Glomerular endothelial cell (primary cell): ENCODE measurements around the gene NLGN2. TPM values are rescaled to one million over a fixed set of nuclear protein-coding genes. Genes with fewer than 3 reads are reported as not detected.

ENCODE experiments used
- DNase-seq: peaks from one replicate; pipeline ENCODE4 v3.0.0-alpha.2; 2011; ENCODE audit warnings: low read depth, low spot score; ENCODE audit errors: extremely low read depth
- total RNA-seq: library from RNA; depleted of rRNA; stranded (reverse); fragments of >200 nt; gene quantifications from 2 replicates; pipeline ENCODE4 v1.2.3, GENCODE V29; 2015

Gene NLGN2
- total RNA-seq, 1 donor from 2014 or later: 21.7 TPM

GRCh38 chr17:7462474-7463371, 55.1 kb downstream of the NLGN2 start:
- DNase-seq: no peak

GRCh38 chr17:7463372-7463846, 55.8 kb downstream of the NLGN2 start:
- DNase-seq: no peak

GRCh38 chr17:7464081-7464480, 56.4 kb downstream of the NLGN2 start:
- no peak for DNase-seq

GRCh38 chr17:7465597-7466275, 58.1 kb downstream of the NLGN2 start:
- DNase-seq: no peak

- no peak for DNase-seq
Observed at GRCh38 chr17:7466318-7466638, 58.6 kb downstream of the NLGN2 start.

- no peak for DNase-seq
Observed at GRCh38 chr17:7466639-7467341, 59.1 kb downstream of the NLGN2 start.

GRCh38 chr17:7467498-7467897, 59.9 kb downstream of the NLGN2 start:
- no peak for DNase-seq

GRCh38 chr17:7468290-7468689, 60.6 kb downstream of the NLGN2 start:
- no peak for DNase-seq

GRCh38 chr17:7468804-7469389, 61.3 kb downstream of the NLGN2 start:
- DNase-seq: no peak

Other genes starting within 250 kb of the NLGN2 start
- gene ASGR1, start 228.5 kb upstream of the NLGN2 start, total RNA-seq: 2.6 and 5.4 TPM in 2 replicates
- gene DLG4, start 188.0 kb upstream of the NLGN2 start, total RNA-seq: 10.8 and 22.3 TPM in 2 replicates
- gene ACADVL, start 187.9 kb upstream of the NLGN2 start, total RNA-seq: 252 and 369 TPM in 2 replicates
- gene DVL2, start 173.3 kb upstream of the NLGN2 start, total RNA-seq: 36.9 and 41.6 TPM in 2 replicates
- 42.9 and 53.0 TPM in 2 replicates for gene PHF23, start 168.4 kb upstream of the NLGN2 start, total RNA-seq
- 548 and 565 TPM in 2 replicates for gene GABARAP, start 165.4 kb upstream of the NLGN2 start, total RNA-seq
- 55.4 and 73.5 TPM in 2 replicates for gene CTDNEP1, start 156.1 kb upstream of the NLGN2 start, total RNA-seq
- gene ELP5, start 155.6 kb upstream of the NLGN2 start, total RNA-seq: 27.5 and 27.7 TPM in 2 replicates
- gene CLDN7, start 145.4 kb upstream of the NLGN2 start, total RNA-seq: 1.9 and 2.1 TPM in 2 replicates
- gene SLC2A4, start 126.1 kb upstream of the NLGN2 start, total RNA-seq: not detected in 2 replicates
- gene YBX2, start 113.2 kb upstream of the NLGN2 start, total RNA-seq: not detected in 2 replicates
- gene EIF5A, start 100.2 kb upstream of the NLGN2 start, total RNA-seq: 432 and 433 TPM in 2 replicates
- 48.2 and 64.6 TPM in 2 replicates for gene GPS2, start 92.5 kb upstream of the NLGN2 start, total RNA-seq
- 15.5 and 16.4 TPM in 2 replicates for gene NEURL4, start 78.5 kb upstream of the NLGN2 start, total RNA-seq
- gene ACAP1, start 71.3 kb upstream of the NLGN2 start, total RNA-seq: 53.1 TPM in 1 of 2 replicates, not detected in the other
- 7.1 and 8.5 TPM in 2 replicates for gene KCTD11, start 55.7 kb upstream of the NLGN2 start, total RNA-seq
- not detected in 2 replicates for gene TMEM95, start 52.7 kb upstream of the NLGN2 start, total RNA-seq
- gene TNK1, start 26.8 kb upstream of the NLGN2 start, total RNA-seq: 0.19 and 0.23 TPM in 2 replicates
- gene PLSCR3, start 13.3 kb upstream of the NLGN2 start, total RNA-seq: 74.1 and 82.8 TPM in 2 replicates
- 56.7 and 73.7 TPM in 2 replicates for gene TMEM256, start 3.7 kb upstream of the NLGN2 start, total RNA-seq
- gene SPEM1, start 12.5 kb downstream of the NLGN2 start, total RNA-seq: not detected in 2 replicates
- not detected in 2 replicates for gene SPEM2, start 17.8 kb downstream of the NLGN2 start, total RNA-seq
- not detected in 2 replicates for gene SPEM3, start 21.0 kb downstream of the NLGN2 start, total RNA-seq
- 11.6 and 15.4 TPM in 2 replicates for gene TMEM102, start 27.6 kb downstream of the NLGN2 start, total RNA-seq
- gene FGF11, start 31.7 kb downstream of the NLGN2 start, total RNA-seq: 0.44 and 0.88 TPM in 2 replicates
- 5.7 and 9.6 TPM in 2 replicates for gene CHRNB1, start 37.2 kb downstream of the NLGN2 start, total RNA-seq
- gene ZBTB4, start 71.8 kb downstream of the NLGN2 start, total RNA-seq: 41.8 and 43.9 TPM in 2 replicates
- gene SLC35G6, start 73.6 kb downstream of the NLGN2 start, total RNA-seq: not detected in 2 replicates
- 81.5 and 124 TPM in 2 replicates for gene POLR2A, start 76.5 kb downstream of the NLGN2 start, total RNA-seq
- 30.3 and 38.2 TPM in 2 replicates for gene TNFSF12, start 141.2 kb downstream of the NLGN2 start, total RNA-seq
- gene TNFSF13, start 150.9 kb downstream of the NLGN2 start, total RNA-seq: 1.5 and 6.7 TPM in 2 replicates
- gene SENP3, start 154.1 kb downstream of the NLGN2 start, total RNA-seq: 60.7 and 79.5 TPM in 2 replicates
- gene CD68, start 171.8 kb downstream of the NLGN2 start, total RNA-seq: 4.1 and 8.8 TPM in 2 replicates
- gene MPDU1, start 176.0 kb downstream of the NLGN2 start, total RNA-seq: 117 and 164 TPM in 2 replicates
- gene SOX15, start 182.2 kb downstream of the NLGN2 start, total RNA-seq: not detected in 2 replicates
- 32.4 and 35.4 TPM in 2 replicates for gene FXR2, start 207.1 kb downstream of the NLGN2 start, total RNA-seq
- gene SAT2, start 220.0 kb downstream of the NLGN2 start, total RNA-seq: 42.6 and 47.6 TPM in 2 replicates
- gene SHBG, start 222.3 kb downstream of the NLGN2 start, total RNA-seq: 0.58 TPM in 1 of 2 replicates, not detected in the other
- not detected in 2 replicates for gene ATP1B2, start 243.1 kb downstream of the NLGN2 start, total RNA-seq